ENCODE data around the gene TSHZ2. TPM values are rescaled to one million over a fixed set of nuclear protein-coding genes. Genes with fewer than 3 reads are reported as not detected.

The TSHZ2 gene
- total and polyA plus RNA-seq, 2 of the 4 experiments (the other 2 are of a cell fraction) = under 0.01 to 0.02 TPM

GRCh38 chr20:53104884-53105283 is 132.7 kb downstream of the TSHZ2 start:
- H3K79me1 ChIP-seq (ENCODE audit: low read depth in 1 of 2, low read length in 2 of 2) = no peaks in the 10 kb centered on the region
- no peak overlapping the region for H4K8ac ChIP-seq (ENCODE audit: low read depth in 2 of 2, low read length in 2 of 2)
- H3K9me1 ChIP-seq (ENCODE audit: insufficient read depth, low read length) = no peaks in the 10 kb centered on the region
- no peak overlapping the region for H2AFZ ChIP-seq (replicated peaks; ENCODE audit: low read length, poor library complexity)
- ChIA-PET CTCF (no interaction called here), POLR2A (ENCODE audit: unreplicated experiment) (no interaction called here)
- H3K9me3 ChIP-seq (ENCODE audit: control insufficient read depth, insufficient read depth, low read length) = no peaks in the 10 kb centered on the region
- in situ Hi-C loops (cut with MboI; ENCODE audit: low sequenced_read_pairs) = no loop called here
- H3K27ac ChIP-seq (ENCODE audit: insufficient read depth, low read length) = no peak overlapping the region
- no peak overlapping the region for H2BK15ac ChIP-seq (ENCODE audit: low read depth, low read length)
- dilution Hi-C loops (cut with HindIII; ENCODE audit: low sequenced_read_pairs, unreplicated experiment) = no loop called here
- H2BK20ac ChIP-seq (ENCODE audit: low read depth, low read length) = no peak overlapping the region
- H3K56ac ChIP-seq (ENCODE audit: extremely low read depth, insufficient read depth, low read length) = no peak overlapping the region
- no peak overlapping the region for H2AK5ac ChIP-seq (ENCODE audit: low read depth, low read length)
- H4K20me1 ChIP-seq (ENCODE audit: insufficient read depth, low read length) = no peaks in the 10 kb centered on the region
- TF ChIP-seq SMC3 (IDR thresholded peaks at IDR 0.05; ENCODE audit: low read depth, low read length) (no peak), MXI1 (IDR thresholded peaks at IDR 0.05; ENCODE audit: borderline replicate concordance, low read depth, low read length) (no peak), USF2 (IDR thresholded peaks at IDR 0.05; ENCODE audit: low read depth, low read length) (no peak)
- no peaks in the 10 kb centered on the region for H3K36me3 ChIP-seq (ENCODE audit: control insufficient read depth, insufficient read depth, low read length)
- no peaks in the 10 kb centered on the region for H3K4me1 ChIP-seq (ENCODE audit: control insufficient read depth, insufficient read depth, low read length)
- no peaks in the 10 kb centered on the region for H3K27me3 ChIP-seq (ENCODE audit: control insufficient read depth, insufficient read depth, low read length)
- no peak overlapping the region for H3K4me2 ChIP-seq (ENCODE audit: low read depth, low read length)
- no peak for DNase-seq
- no peak overlapping the region for H3K4ac ChIP-seq (ENCODE audit: low read depth, low read length)
- no peak overlapping the region for H3K23ac ChIP-seq (ENCODE audit: low read depth, low read length)
- no peak for ATAC-seq (ENCODE audit: low read depth)
- H2BK120ac ChIP-seq (ENCODE audit: low read depth, low read length) = no peak overlapping the region
- no peak overlapping the region for H2AK9ac ChIP-seq (replicated peaks; ENCODE audit: low read depth, low read length, poor library complexity)
- H4K91ac ChIP-seq (ENCODE audit: insufficient read depth, low read depth, low read length) = no peak overlapping the region
- no peak overlapping the region for H3K14ac ChIP-seq (replicated peaks; ENCODE audit: low read depth, low read length)
- no peak overlapping the region for H4K5ac ChIP-seq (ENCODE audit: low read depth, low read length)
- no peak overlapping the region for H3K18ac ChIP-seq (ENCODE audit: low read depth, low read length)
- H2BK5ac ChIP-seq (ENCODE audit: low read depth, low read length, poor library complexity, severe bottlenecking) = no peak overlapping the region
- H3K9ac ChIP-seq (ENCODE audit: low read depth, low read length) = no peak overlapping the region
- H3K4me3 ChIP-seq (ENCODE audit: insufficient read depth, low read depth, low read length) = no peak overlapping the region
- 80% methylated on average over 1 of the region's 7 CpGs; no CpG with 5 or more reads in 1 of the 2 experiments for WGBS, 2 experiments (ENCODE audit: extremely low coverage in 2 of 2, insufficient read length in 1 of 2)
- BruUV-seq (replicated peaks) = no TSS peak
- intact Hi-C loops (cut with micrococcal nuclease) = no loop called here

Data from IMR-90 (cell line).